Mesenteric fat pad (tissue), 1 donor: ENCODE data around the gene PRSS57. TPM values are rescaled to one million over a fixed set of nuclear protein-coding genes. Genes with fewer than 3 reads are reported as not detected.
"Not testable (repeated sequence)": the region's sequence is repeated elsewhere in the genome, so short reads cannot be mapped to it uniquely, and the experiment has no call there.

Experiments used
- DNase-seq: peaks from one replicate; pipeline ENCODE4 v3.0.0-alpha.2; 2020; ENCODE audit warnings: low spot score
- long read RNA-seq: library from polyadenylated mRNA; unstranded; transcript quantifications from one replicate; pipeline ENCODE4 v2.0.0, GENCODE V29; 2020
- total RNA-seq: library from RNA; stranded (reverse); fragmentation: NEBNext Ultra II Directional; extraction: Animal tissue kit (Norgen Biotek cat#: 25700); gene quantifications from one replicate; pipeline ENCODE4 v1.2.1, GENCODE V29; 2021
- donor health status: DM: yes; HTN: yes; CAD: no.

The PRSS57 gene
- total RNA-seq, result not detected
- long read RNA-seq, result 0 reads

DNA sequence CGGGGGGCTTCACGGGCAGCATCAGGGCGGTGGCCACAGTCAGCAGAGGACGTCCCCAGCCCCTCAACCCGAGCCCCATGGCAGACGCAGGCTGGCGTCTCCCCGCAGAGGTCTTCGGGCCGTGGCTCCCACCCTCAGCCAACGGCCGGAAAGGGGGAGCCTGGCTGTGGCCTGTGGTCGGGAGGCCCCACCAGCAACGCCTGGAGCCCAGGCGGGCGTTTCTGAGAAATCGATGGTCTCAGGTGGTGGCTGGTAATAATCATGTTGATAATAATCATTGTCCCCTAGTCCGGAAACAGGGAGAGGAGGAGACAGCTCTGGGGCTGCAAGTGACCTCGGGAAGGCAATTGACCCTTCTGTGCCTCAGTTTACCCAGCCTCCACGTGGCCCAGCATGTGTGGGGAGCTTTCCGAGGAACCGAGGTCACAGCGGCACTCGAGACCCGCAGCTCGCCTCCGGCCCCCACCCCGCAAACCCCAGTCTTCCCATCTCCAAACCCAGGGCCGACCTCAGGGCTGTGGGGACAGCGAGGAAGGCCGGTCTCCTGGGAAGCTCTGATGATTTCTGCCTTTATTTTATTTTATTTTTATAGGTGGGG is at the start of gene PRSS57:
Gene PRSS57, minus strand, starts transcription at position 101 of the 598 bp plus-strand sequence. Its CDS starts 22 bp downstream, at position 79.
- DNase-seq, result no peak

DNA sequence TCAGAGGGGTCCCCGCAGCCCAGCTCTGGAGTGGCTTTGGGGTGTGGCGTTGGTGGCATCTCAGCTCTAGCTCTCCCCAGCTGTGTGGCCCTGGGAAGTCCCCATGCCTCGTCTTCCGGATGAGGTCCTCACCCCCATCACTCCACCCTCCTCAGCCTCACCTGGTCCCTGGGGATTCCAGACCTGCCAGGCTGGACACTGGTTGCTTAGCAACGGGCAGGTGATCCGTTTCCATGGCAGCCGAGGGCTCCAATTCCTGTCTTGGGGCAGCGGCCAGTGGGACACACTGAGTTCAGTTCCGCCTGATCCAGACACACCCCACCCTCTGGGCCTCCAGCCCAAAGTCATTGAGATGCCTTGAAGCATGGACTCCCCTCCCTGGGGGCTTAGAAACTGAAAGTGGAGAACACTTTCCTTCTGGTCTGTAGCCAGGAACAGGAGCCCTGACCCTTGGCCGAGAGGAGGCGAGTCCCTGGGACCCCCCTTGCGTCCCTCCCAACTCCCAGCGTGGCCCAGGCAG is 48.0 kb upstream of the PRSS57 start:
- no peak for DNase-seq

GRCh38 chr19:742540-743075 is 47.4 kb upstream of the PRSS57 start:
- DNase-seq, result no peak

- DNase-seq, result no peak
Measured at GRCh38 chr19:741506-742131, 46.4 kb upstream of the PRSS57 start.

DNA sequence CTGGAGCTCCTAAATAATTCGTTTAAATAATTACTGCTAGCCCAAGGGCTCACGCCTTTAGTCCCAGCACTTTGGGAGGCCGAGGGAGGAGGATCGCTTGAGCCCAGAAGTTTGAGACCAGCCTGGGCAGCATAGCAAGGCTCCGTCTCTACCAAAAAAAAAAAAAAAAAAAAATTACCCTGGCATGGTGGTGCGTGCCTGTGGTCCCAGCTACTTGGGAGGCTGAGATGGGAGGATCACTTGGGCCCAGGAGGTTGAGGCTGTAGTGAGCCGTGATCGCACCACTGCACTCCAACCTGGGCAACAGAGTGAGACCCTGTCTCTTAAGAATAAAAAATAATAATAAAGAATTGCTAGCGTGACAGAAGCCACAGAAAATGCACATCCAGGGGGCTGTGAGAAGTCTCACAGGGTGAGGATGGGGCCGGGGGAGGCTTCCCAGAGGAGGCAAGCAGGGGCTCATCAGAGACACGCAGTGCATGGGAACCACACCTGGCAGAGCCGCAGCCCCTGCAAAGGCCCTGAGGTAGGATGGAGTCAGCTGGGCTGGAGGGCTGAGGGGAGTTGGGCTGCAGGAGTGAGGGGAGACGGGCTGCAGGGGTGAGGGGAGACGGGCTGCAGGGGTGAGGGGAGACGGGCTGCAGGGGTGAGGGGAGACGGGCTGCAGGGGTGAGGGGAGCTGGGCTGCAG is 45.7 kb upstream of the PRSS57 start:
- DNase-seq, result not testable (repeated sequence)

GRCh38 chr19:739998-740715 is 44.9 kb upstream of the PRSS57 start:
- DNase-seq, result no peak

DNA sequence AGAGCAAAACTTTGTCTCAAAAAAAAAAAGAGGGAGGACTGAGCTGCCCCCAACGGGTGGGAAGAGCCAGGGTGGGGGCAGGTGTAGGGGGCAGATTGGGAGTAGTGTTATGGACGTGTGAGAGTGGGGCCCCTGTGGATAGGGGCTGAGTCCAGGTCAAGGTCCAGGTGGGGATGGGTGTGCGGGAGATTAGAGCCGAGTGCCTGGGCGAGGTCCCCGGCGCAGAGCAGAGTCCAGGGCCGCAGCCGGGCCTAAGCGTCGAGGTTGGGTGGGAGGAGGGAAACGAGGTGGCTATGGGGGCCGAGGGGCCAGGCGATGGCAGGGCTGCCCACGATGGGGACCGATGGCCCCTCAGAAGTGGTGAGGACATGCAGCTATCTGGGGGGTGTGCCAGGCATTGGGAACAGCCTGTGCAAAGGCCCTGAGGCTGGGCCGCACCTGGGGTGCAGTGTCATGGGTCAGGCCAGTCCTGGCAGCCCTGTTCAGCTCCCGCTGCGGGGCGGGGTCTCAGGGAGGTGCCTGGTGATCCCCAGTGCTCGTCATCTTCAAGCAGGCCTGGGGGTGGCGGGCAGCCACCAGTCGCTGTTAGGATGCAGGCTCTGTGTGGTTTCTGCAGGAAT is 43.4 kb upstream of the PRSS57 start:
- DNase-seq, result no peak

DNA sequence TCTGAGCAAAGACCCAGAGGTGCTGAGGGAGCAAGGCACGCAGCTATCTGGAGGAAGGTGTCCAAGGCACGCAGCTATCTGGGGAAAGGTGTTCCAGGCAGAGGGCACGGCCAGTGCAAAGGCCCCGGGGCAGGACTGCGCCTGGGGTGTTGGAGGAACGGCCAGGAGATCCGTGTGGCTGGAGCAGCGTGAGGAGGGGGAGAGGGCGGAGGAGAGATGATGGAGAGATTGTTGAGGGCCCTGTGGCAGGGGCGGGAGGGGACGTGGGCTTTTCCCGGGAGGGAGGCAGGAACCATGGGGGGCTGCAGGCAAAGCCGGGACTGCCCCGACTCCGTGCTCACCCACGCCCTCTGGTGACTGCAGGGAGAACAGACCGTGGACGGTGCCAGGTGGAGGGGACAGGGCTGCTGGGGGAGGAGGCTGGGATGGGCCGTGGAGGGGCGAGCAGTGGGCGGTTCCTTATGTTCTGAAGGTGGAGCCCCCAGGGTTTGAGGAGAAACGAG is 42.4 kb upstream of the PRSS57 start:
- no peak for DNase-seq

GRCh38 chr19:736125-736524 is 40.9 kb upstream of the PRSS57 start:
- DNase-seq, result no peak

DNA sequence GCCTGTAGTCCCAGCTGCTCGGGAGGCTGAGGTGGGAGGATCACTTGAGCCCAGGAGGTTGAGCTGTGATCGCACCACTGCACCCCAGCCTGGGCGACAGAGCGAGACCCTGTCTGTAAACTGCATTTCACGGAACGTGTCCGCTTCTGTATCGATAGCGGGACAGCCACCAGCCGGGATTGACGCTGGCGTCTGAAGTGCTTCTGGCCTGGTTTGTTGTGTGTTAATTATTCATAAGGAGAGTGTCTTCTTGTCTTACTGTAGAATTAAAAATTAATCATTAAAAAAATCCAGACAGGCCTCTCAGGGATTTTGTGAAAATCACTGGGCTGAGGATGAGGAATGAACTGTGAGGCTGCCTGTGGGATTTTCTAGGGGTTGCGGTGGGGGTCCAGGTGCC is 39.5 kb upstream of the PRSS57 start:
- no peak for DNase-seq

DNA sequence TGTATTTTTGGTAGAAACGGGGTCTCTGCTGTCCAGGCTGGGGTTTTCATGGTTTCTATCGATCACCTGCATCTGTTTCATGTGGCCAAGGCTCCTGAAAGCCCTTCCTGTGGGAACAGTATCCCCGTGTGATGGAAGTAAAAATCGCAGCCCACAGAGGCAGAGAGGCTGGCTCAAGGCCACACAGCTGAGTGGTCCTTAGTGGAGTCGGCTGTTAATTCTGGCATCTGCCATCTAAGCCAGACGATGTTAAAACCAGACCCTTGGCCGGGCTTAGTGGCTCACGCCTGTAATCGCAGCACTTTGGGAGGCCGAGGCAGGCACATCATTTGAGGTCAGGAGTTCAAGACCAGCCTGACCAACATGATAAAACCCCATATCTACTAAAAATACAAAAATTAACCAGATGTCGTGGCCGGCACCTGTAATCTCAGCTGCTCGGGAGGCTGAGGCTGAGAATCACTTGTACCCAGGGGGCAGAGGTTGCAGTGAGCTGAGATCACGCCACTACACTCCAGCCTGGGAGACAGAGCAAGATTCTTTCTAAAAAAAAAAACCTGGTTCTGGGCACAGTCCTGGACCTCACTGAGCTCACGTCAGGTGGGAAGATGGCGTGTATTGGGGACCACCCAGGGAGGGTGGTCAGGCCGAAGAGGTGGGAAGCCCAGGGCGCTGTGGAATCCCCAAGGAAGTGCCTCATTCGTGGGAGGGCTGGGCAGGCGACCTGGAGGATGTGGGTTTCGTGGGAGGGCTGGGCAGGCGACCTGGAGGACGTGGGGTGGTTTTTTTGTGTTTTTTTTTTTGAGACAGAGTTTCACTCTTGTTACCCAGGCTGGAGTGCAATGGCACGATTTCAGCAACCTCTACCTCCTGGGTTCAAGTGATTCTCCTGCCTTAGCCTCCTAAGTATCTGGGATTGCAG is 37.2 kb upstream of the PRSS57 start:
- DNase-seq, result no peak

- DNase-seq, result no peak
Measured at GRCh38 chr19:731000-731399, 35.7 kb upstream of the PRSS57 start.

- DNase-seq, result no peak
Measured at GRCh38 chr19:729965-730668, 34.9 kb upstream of the PRSS57 start.

- not testable (repeated sequence) for DNase-seq
Measured at GRCh38 chr19:729564-729963, 34.3 kb upstream of the PRSS57 start.

- no peak for DNase-seq
Measured at GRCh38 chr19:728011-728410, 32.8 kb upstream of the PRSS57 start.

GRCh38 chr19:726993-727956 is 32.0 kb upstream of the PRSS57 start:
- no peak for DNase-seq

DNA sequence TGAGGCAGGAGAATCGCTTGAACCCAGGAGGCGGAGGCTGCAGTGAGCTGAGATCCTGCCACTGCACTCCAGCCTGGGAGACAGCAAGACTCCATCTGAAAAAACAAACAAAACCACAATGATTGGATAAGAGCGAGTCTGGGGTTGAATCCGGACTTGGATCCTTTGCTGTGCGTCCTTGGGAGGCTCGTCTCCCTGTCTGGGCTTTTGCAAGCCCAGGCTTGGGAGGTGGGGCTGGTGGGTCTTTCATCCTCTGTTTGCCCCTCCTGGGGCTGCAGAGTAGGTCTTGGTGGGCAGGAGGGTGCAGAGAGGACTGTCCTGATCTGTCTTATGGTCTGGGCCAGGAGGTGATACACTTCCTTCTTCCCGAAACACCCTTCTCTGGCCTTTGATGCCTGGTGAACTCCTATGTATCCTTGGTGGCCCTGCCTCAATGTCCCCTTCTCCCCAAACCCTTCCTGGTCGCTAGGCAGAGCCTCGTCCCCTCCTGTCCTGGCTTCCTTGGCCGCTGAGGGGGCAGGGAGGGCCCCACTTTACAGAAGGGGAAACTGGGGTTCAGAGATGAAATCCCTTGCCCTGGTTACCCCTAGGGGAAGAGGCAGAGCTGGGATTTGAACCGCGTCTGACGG is 30.3 kb upstream of the PRSS57 start:
- DNase-seq, result no peak
